Measurements from ENCODE around the gene ECT2. TPM values are rescaled to one million over a fixed set of nuclear protein-coding genes. Genes with fewer than 3 reads are reported as not detected.

ECT2 gene
- total RNA-seq, 1 experiment from 2014 or later: 145 TPM

DNA sequence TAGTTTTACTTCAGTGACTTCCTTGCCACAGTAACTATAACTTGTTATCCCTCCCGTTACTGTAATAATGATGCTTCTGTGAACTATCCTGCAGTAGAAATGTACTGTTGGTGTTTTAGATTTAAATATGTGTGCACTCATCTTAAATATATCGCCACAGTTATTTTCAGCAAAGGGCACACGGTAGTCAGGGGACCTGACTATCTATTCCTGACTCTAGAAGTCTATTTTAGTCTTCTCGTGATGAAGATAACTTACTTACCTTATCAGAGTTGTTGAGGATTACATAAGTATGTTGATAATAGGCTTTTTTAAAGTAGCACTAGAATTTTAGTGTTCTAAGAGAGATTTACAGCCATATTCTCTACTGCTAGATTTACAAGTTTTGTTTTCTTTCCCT is 65.3 kb downstream of the ECT2 start:
- peaks cover 58% of the 10 kb centered on the region for H3K36me3 ChIP-seq (ENCODE audit: low read depth)
- ChIA-PET CTCF (no interaction called here), POLR2A (ENCODE audit: unreplicated experiment) (no interaction called here)
- intact Hi-C loops (cut with micrococcal nuclease; ENCODE audit: unreplicated experiment): no loop called here
- H3K9me2 ChIP-seq (ENCODE audit: insufficient read depth): no peaks in the 10 kb centered on the region
- BruUV-seq (replicated peaks): no TSS peak
- DNase-seq: no peak
- H3K4me3 ChIP-seq: no peak overlapping the region
- H3K4me2 ChIP-seq: no peak overlapping the region
- no peak for TF ChIP-seq EZH2 (IDR thresholded peaks at IDR 0.05; ENCODE audit: low read depth)
- TF ChIP-seq, protein P1, sequence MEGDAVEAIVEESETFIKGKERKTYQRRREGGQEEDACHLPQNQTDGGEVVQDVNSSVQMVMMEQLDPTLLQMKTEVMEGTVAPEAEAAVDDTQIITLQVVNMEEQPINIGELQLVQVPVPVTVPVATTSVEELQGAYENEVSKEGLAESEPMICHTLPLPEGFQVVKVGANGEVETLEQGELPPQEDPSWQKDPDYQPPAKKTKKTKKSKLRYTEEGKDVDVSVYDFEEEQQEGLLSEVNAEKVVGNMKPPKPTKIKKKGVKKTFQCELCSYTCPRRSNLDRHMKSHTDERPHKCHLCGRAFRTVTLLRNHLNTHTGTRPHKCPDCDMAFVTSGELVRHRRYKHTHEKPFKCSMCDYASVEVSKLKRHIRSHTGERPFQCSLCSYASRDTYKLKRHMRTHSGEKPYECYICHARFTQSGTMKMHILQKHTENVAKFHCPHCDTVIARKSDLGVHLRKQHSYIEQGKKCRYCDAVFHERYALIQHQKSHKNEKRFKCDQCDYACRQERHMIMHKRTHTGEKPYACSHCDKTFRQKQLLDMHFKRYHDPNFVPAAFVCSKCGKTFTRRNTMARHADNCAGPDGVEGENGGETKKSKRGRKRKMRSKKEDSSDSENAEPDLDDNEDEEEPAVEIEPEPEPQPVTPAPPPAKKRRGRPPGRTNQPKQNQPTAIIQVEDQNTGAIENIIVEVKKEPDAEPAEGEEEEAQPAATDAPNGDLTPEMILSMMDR (conservative IDR thresholded peaks at IDR 0.05): no peak
- H3K27ac ChIP-seq: no peak overlapping the region
- no peaks in the 10 kb centered on the region for H3K79me2 ChIP-seq (ENCODE audit: low read depth)
- H3K9me3 ChIP-seq (ENCODE audit: insufficient read depth, low read depth): no peaks in the 10 kb centered on the region
- peaks cover 3% of the 10 kb centered on the region for H4K20me1 ChIP-seq (ENCODE audit: insufficient read depth)
- H3F3A ChIP-seq (ENCODE audit: insufficient read depth, low read depth): peaks cover 9% of the 10 kb centered on the region
- no peak overlapping the region for H2AFZ ChIP-seq
- no peaks in the 10 kb centered on the region for H3K4me1 ChIP-seq (replicated peaks; ENCODE audit: insufficient read depth)
- H3K27me3 ChIP-seq (ENCODE audit: insufficient read depth, low read depth): no peaks in the 10 kb centered on the region

DNA sequence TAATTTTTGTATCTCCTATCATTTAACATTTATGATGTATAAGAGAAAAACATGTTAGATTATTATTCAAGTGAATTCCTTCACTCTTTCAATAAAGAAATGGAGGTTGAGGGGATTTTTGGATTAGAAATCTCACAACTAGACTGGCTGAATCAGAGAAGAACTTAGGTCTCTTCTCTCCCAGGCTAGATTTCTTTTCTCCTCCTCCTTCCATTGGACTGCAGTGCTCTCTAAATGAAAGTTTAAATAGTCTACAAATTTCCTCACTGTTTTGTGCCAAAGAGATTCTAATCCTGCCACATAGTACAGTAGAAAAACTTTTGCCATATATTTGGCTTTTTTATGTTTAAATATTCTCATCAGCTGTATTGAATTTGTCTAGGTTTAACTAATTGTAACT is 65.8 kb downstream of the ECT2 start:
- H3K27ac ChIP-seq: no peak overlapping the region
- POLR2A ChIA-PET (ENCODE audit: unreplicated experiment): interaction anchor here (0.7 kb wide), 1 partner anchor 1193 kb away, joined by 3 read pairs; no protein-coding TSS in a partner anchor
- no peaks in the 10 kb centered on the region for H3K9me2 ChIP-seq (ENCODE audit: insufficient read depth)
- H3K4me3 ChIP-seq: no peak overlapping the region
- H3K79me2 ChIP-seq (ENCODE audit: low read depth): no peaks in the 10 kb centered on the region
- peaks cover 63% of the 10 kb centered on the region for H3K36me3 ChIP-seq (ENCODE audit: low read depth)
- CTCF ChIA-PET: no interaction called here
- intact Hi-C loops (cut with micrococcal nuclease; ENCODE audit: unreplicated experiment): no loop called here
- no peak for DNase-seq
- peaks cover 9% of the 10 kb centered on the region for H3F3A ChIP-seq (ENCODE audit: insufficient read depth, low read depth)
- H3K27me3 ChIP-seq (ENCODE audit: insufficient read depth, low read depth): no peaks in the 10 kb centered on the region
- no peaks in the 10 kb centered on the region for H3K4me1 ChIP-seq (replicated peaks; ENCODE audit: insufficient read depth)
- TF ChIP-seq, protein P1 (conservative IDR thresholded peaks at IDR 0.05): no peak
- TF ChIP-seq EZH2 (IDR thresholded peaks at IDR 0.05; ENCODE audit: low read depth): no peak
- H3K9me3 ChIP-seq (ENCODE audit: insufficient read depth, low read depth): no peaks in the 10 kb centered on the region
- BruUV-seq (replicated peaks): no TSS peak
- H3K4me2 ChIP-seq: no peak overlapping the region
- no peak overlapping the region for H2AFZ ChIP-seq
- H4K20me1 ChIP-seq (ENCODE audit: insufficient read depth): peaks cover 3% of the 10 kb centered on the region

DNA sequence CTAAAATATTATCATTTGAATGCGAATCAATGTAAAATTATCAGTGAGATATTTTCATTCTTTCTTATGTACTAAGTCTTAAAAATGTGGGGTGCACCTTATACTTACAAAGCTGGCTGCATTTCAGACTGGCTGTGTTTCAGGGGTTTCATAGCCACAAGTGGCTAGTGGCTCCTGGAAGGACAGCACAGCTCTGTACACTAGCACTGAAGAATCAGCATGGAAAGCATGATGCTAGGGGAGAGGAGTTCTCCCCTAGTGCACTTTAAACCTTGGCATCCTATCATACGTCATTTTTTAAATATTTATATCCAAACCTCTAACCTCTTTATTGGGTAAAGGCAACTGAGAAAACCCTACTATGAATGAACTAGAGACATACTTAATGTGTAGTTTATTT is 66.4 kb downstream of the ECT2 start:
- Histone ChIP-seq H3K9me3 (ENCODE audit: insufficient read depth, low read depth) (no peaks in the 10 kb centered on the region), H3K36me3 (ENCODE audit: low read depth) (peaks cover 69% of the 10 kb centered on the region), H3F3A (ENCODE audit: insufficient read depth, low read depth) (peaks cover 13% of the 10 kb centered on the region), H3K4me1 (replicated peaks; ENCODE audit: insufficient read depth) (no peaks in the 10 kb centered on the region), H4K20me1 (ENCODE audit: insufficient read depth) (peaks cover 3% of the 10 kb centered on the region), H3K27ac (no peak overlapping the region), H3K4me2 (no peak overlapping the region), H3K9me2 (ENCODE audit: insufficient read depth) (no peaks in the 10 kb centered on the region), H2AFZ (no peak overlapping the region), H3K4me3 (no peak overlapping the region), H3K27me3 (ENCODE audit: insufficient read depth, low read depth) (no peaks in the 10 kb centered on the region), H3K79me2 (ENCODE audit: low read depth) (no peaks in the 10 kb centered on the region)
- BruUV-seq (replicated peaks): no TSS peak
- intact Hi-C loops (cut with micrococcal nuclease; ENCODE audit: unreplicated experiment): no loop called here
- POLR2A ChIA-PET (ENCODE audit: unreplicated experiment): interaction anchor here (0.7 kb wide), 1 partner anchor 1192 kb away, joined by 3 read pairs; no protein-coding TSS in a partner anchor
- no peak for TF ChIP-seq EZH2 (IDR thresholded peaks at IDR 0.05; ENCODE audit: low read depth)
- TF ChIP-seq, protein P1 (conservative IDR thresholded peaks at IDR 0.05): no peak
- CTCF ChIA-PET: no interaction called here
- DNase-seq: no peak
